ENCODE results near the gene RHOBTB3.
"Not testable (repeated sequence)": the region's sequence is repeated elsewhere in the genome, so short reads cannot be mapped to it uniquely, and the experiment has no call there.

The RHOBTB3 gene

GRCh38 chr5:95803271-95804148, 72.4 kb downstream of the RHOBTB3 start:
- DNase-seq: no peak

- DNase-seq: no peak
Measured at GRCh38 chr5:95804736-95805539, 73.8 kb downstream of the RHOBTB3 start.

- no peak for DNase-seq
Measured at GRCh38 chr5:95806687-95807086, 75.6 kb downstream of the RHOBTB3 start.

- no peak for DNase-seq
Measured at GRCh38 chr5:95808013-95808685, 77.0 kb downstream of the RHOBTB3 start.

GRCh38 chr5:95808686-95809413, 77.7 kb downstream of the RHOBTB3 start:
- DNase-seq: peak; percentile 91

- DNase-seq: no peak
Measured at GRCh38 chr5:95809414-95809960, 78.4 kb downstream of the RHOBTB3 start.

- DNase-seq: no peak
Measured at GRCh38 chr5:95810305-95811125, 79.4 kb downstream of the RHOBTB3 start.

- DNase-seq: not testable (repeated sequence)
Measured at GRCh38 chr5:95811126-95811423, 79.9 kb downstream of the RHOBTB3 start.

GRCh38 chr5:95811461-95812073, 80.4 kb downstream of the RHOBTB3 start:
- DNase-seq: not testable (repeated sequence)

GRCh38 chr5:95812074-95812471, 80.9 kb downstream of the RHOBTB3 start:
- no peak for DNase-seq

- DNase-seq: not testable (repeated sequence)
Measured at GRCh38 chr5:95813035-95813434, 81.9 kb downstream of the RHOBTB3 start.

GRCh38 chr5:95815155-95815729, 84.1 kb downstream of the RHOBTB3 start:
- no peak for DNase-seq

GRCh38 chr5:95816341-95816740, 85.2 kb downstream of the RHOBTB3 start:
- no peak for DNase-seq

GRCh38 chr5:95816776-95817175, 85.6 kb downstream of the RHOBTB3 start:
- DNase-seq: no peak

GRCh38 chr5:95817430-95817829, 86.3 kb downstream of the RHOBTB3 start:
- DNase-seq: peak; percentile 66

- DNase-seq: peak; percentile 93
Measured at GRCh38 chr5:95818181-95819147, 87.3 kb downstream of the RHOBTB3 start.

GRCh38 chr5:95821110-95822021, 90.2 kb downstream of the RHOBTB3 start:
- no peak for DNase-seq

- DNase-seq: peak; percentile 53
Measured at GRCh38 chr5:95822043-95822541, 91.0 kb downstream of the RHOBTB3 start.

Measured in suppressor macrophage treated with lipopolysaccharide for 4 hours (primary cell).